Activated CD4-positive, CD25-positive, alpha-beta regulatory T cell (primary cell): ENCODE results near the gene MED12L.

Experiments used
- DNase-seq, 4 experiments: peaks; one replicate each; lab custom pipeline; 2025; lab: John Stamatoyannopoulos, UW

MED12L gene

DNA sequence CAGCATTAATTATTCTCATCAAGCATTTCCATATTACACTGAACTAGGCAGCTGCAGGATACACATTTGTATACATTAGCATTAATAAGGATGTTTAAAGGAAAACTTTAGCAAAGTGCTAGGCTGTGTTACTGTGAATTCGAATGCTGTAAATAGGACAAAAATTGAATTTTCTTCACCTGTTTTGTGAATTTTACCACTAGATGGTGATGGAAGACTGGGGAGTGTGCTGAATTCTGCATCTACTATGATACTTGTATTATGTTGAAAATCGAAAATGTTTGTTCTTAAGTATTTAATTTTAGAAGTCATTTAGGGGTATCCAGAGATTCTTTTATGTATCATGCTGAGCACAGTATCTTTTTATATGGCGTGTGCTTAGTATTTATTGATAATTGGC is 205.2 kb downstream of the MED12L start:
- no peak for DNase-seq

DNA sequence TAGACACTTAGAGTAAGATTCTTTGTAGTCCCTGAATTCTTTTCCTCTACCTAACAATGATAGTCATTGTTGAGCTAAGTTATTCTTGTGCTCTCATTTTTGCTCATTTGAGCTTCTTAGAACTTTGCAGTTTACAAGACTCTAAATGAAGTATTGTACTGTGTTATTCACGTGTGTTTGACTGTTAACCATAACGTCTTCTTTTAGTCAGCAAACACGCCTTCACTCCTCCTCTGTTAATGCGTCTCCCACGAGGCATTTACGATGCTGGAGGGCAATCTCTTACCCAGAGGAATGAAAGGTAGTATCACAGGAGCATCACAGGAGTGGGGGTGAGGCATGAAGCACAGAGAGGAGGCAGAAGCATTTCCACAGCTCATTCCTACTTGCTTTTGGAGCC is 207.7 kb downstream of the MED12L start:
- no peak for DNase-seq

DNA sequence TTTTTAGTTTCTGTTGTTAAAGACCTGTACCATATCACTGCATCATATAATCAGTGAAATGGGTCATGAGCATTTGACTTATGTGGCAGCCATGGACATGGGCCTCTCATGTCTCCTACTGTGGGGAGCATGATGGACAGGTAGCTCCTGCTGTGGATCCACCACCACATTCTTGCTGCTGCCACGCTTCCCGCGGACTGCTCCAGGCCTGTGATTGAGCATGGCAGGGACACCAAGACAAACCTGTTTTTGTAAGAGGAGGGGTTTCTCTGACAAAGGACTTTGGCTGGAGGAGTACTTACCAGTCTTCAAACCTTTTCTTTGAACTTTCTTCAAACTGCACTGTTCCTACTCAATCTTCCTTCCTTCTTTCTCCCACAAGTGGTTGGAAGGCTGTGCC is 210.8 kb downstream of the MED12L start:
- no peak for DNase-seq

DNA sequence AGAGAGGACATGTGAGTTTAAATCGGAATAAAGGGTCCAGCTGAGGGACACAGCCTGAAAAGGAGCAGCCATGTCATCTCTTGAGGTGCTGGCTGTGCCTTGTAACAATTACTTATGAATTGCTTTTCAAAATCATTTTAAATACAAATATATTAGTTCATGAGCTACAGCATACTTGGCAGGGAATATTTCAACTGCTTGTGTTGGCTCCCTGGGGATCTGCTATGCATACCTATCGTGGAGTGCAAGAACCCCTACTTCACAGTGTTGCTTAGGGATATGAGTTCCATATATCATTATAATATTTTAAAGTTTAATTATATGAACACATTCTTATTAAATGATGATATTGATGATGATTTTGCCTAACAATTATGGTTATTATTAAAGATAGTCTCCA is 212.0 kb downstream of the MED12L start:
- no peak for DNase-seq

DNA sequence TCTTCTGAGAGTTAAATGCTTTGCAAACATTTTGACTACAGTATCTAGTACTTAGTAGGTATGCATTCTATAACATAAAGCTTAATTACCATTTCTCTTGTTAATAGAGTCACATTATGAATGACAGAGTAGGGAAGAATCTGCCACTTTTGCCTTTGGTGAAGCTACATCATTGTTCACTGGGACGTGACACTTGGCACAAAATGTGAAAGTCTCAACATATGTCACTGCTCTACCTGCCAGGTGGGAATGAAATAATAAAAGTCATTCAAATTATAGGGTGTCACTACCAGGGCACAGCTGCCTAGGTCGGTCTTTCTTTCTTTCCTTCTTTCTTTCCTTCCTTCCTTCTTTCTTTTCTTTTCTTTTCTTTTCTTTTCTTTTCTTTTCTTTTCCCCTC is 213.5 kb downstream of the MED12L start:
- DNase-seq, result no peak

DNA sequence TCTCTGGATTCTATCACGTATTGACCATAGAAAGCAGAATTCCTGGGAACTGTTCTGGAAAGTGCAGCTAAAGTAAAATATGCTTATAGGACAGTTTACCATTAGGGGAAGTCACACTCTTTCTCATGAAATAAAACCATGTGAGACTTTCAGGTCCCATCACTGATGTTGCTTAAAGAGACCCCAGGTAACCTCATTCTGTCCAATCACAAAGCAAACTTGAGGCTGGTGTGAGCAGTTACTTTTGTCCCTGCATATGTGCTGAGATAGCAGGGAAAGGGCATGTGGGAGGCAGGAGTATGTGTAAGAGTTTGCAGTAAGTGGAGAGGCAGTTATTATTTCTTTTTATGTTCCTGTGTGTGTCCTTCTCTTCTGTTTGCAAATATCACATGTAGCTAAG is 215.1 kb downstream of the MED12L start:
- no peak for DNase-seq

DNA sequence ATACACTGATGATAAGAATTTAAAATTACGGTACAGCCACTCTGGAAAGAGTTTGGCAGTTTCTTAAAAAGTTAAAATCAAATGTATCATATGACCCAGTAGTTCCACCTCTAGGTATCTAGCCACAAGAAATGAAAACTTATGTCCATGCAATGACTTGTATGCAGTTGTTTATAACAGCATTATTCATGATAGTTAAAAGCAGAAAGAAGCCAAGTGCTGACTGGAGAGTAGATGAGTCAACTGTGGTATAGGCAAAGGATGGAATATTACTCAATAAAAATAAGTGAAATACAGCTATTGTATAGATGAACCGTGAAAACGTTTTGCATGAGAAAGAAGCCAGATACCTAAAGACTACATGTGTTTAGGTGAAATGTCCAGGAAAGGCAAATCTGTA is 216.3 kb downstream of the MED12L start:
- DNase-seq, result no peak

DNA sequence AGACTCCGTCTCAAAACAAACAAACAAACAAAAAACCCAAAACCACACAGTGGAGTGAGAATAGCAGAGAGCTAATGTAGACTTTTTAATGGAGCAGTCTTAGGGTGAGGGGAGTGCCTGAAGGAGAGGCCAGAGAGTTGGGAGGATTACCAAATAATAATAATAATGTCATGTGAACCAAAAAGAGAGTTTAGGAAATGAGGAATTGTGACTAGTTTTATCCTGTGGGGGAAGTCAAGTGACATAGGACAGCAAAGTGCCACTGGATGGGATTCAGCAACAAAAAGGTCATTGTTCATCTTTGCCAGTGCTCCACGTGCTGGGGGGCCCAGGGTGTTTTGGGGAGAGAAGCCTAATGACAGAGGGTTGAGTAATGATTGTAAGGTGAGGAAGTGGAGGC is 218.3 kb downstream of the MED12L start:
- DNase-seq, result no peak

DNA sequence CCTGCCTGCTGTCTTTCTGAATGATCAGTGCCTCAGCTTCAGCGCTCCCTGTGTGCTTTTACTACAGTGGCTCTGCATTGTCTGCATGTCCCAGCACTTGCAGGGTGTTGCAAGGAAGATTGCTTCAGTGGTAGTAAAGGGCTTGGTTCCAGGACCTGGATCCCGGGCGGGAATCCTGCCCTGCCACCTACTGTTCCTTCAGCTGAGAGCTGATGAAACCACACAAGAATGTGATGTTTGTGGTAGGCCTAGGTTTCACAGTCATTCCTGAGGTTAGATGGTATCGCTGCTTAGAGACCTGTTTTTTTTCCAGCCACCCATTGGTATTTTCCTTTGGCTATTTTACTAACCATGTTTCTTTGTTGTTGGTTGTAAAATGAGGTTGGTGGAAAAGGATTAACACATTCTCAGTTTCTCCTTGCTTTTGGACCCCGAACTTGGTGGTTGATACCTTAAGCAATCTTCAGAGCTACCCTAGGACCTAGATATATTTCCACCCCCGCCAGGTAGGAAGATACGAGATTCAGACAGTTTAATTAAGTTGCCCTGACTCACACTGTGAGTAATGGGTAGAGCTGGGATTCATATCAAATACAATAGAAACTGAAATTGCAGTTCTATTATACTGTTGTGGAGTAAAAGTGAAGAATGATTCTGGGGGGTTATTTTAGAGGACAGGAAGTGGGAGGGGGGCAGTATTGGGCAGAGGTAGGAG is 219.8 kb downstream of the MED12L start:
- no peak for DNase-seq

DNA sequence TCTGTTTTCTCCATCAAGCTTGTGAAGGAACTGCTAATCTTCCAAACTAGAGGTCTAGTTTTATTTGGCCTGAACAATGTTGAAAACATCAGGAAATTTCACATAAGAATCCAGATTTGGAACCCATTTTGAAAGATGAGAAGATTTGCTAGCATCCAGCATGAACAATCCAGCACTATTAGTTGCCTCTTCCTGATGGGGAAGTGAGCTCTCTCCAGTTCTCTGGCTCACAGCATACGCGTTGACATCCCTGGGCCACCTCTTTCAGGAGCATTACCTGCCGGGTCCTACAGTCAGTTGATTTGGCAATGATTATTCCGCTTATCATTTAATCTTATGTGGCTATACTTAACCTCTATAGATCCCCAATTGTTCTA is 220.3 kb downstream of the MED12L start:
- DNase-seq, result no peak

DNA sequence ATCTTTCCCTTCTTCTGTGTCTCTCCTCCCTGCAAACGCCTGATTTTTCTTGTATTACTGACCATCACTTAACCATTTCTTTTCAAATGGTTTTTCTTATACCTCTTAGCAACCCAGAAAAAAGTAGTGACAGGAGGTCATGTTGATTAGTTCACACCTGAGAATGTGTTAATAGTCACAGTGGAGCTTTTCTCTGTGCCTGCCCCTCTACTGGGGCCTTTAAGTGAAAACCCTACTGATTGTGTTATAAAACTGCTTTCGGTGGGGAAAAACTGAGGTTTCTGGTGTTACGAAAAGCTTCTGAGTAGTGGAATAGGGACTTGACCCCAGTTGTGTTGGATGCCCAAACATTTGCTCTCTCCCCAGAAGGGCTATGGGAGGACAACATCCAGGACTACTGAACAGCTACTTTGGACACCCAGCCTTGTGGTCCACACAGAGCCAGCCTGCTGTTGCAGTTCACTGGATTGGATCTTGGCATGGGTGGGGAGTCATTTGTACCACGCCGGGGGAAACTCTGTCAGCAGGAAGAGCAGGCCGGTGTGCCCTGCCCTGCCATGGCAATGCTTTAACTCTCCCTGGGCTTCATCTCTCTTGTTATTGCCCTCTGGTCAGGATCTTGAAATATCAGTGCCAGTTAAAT is 220.8 kb downstream of the MED12L start:
- DNase-seq, result no peak

DNA sequence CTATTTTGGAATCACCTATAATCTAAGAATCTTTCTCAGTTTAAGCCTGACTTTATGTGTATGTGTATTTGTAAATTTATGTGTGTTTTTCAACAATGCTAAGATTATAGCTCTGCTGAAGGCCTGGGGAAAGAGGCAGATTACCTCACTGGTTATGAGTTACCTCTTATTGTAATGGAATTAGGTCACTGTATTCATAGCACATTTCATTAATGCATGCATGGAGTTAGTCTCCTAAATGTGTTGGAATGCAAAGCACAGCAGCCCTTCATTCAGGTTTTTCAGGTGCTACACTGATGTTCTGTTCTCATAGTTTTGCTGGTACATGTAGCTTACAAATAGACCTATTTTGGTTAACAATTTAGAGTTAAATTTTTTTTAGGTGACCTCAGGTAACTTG is 221.7 kb downstream of the MED12L start:
- DNase-seq, result no peak

DNA sequence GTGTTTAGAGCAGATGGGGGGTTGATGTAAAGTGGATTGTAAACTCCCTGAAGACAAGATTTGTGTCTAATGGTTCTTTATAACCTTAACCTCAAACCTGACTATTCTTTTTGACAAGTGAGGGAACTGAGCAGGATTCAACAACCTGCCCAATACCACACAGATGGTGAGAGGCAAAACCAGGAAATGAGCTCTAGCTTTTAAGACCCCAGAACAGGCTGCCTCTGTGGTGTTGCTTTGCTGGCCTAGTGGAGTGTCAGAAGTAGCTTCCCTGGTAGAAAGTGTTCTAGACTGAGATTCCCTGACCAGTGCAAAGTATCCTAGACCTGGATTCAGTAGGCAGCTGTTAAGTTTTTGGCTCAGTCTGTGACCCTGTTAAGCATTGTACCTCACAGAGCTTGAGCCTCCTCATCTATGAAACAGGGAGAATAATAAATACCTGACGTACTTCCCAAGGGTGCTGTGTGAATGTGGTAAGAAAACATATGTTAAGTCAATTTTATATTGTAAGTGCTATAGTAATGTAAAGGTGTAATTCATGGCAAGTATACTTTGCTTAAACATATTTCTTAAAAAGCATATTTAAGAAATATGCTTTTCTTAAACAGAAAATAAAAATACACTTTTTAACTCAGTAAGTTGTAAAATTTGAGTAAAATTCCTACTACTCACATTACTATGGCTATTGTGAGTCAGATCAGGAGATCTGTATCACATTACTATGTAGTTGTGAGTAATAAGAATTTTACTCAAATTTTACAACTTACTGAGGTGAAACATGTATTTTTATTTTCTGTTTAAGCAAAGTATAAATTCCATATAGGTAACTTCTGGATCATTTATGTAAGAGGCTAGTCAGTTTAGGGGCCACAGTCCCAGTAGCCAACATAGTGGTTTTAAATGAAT is 222.4 kb downstream of the MED12L start:
- DNase-seq, result no peak

DNA sequence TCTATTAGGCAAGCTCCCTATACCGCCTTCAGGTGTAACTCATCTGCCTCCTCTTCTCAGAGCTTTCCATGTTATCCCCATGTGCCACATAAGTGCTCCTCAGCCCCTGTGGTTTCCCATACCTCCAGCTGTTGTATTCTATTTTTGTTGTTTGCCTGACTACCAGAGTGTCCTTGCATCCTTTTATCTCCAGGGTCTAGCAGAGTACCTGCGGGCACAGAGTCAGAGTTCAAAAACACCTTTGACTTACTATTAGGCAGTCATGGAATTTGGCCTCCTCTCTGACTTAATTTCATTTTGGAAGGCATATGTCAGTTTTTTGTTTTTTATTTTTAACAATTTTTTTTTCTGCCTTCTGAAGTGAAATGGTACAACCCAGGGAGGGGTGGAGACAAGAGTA is 224.1 kb downstream of the MED12L start:
- DNase-seq, result no peak

DNA sequence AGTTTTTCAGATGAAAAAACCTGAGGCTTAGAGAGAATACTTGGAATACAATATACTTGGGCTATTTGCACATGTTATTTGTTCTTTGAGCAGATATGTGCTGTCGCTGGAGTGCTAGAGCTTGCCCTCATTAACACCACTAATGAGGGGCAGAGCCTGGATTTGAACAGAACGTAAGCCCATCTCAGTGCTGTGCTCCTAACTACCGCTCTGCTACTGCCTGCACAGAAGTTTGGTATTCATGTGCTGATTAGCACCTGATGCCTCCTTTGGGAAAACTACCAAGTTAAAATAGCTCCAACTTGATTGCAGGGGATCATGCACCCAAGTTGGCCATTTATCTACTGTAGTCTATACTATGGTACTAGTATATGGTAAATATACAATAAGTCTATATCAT is 227.5 kb downstream of the MED12L start:
- DNase-seq, result no peak

DNA sequence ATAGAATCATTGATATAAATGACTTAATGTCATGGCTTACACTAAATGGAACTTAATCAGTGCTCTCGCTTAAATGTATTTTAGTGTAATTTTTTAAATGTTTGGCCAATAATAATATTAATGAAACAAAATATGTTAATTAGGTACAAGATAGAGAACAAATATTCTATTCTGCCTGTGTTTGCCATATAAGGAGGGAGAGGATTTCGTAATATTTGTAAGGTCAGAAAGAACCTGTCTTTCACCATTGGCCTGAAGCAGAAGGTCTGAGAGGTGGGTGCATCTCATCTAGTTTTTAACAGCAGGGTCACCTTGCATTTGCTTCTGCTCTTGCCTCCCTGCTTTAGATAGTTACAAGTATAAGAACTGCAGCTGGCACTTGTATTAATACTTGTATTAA is 228.7 kb downstream of the MED12L start:
- DNase-seq, result no peak

DNA sequence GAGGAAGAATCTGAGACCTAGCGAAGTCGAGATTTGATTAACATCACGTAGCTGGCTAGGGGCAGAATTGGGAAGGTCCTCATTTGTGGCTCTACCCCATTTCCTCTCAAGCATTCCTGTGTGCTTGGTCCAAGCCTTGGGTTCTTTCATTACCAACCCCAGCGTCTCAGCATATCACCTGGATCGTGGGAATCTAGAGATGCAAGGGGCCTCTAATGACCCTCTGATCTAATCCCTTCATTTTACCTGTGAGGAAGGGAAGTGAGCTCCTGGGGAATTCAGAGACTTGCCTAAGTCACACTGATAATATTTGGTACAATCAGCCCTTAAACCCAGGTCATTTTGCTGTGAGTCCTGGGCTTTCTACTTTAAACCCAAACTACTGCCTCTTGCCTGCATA is 229.1 kb downstream of the MED12L start:
- no peak for DNase-seq

DNA sequence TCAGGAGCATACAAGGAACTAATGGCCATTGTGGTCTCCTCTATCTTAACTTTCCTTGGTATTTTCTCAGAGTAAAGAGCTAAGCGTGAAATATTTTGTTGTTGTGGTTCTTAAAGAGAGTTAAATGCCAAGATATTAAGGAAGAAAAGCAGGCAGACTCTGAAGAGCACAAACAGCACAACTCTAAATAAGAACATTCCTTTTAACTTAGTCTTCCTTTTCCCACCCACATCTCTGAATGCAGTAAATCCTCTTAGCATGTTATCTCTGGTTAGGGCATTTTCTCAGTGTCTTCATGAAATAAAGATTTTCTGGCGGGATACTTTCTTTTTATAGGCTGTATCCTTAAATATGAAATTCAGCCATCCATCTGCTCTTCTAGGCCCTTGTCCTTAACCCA is 229.7 kb downstream of the MED12L start:
- no peak for DNase-seq

DNA sequence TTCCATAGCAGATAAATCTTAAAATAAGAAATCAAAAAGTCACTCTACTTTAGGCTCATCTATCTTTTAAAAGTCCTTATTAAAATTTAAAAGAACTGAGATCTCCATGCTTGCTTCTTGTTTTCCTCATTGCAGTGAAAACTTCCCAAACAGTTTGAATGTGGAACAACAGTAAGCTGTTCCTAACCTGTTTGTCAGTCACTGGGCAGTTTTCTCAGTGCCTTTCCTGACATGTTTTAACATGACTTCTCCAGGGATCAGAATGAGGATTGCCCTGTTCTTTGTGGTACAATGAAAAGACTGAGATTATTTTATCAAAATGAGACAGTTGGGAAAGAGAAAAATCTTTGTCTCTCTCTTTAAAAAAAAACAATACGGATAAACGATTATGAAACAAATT is 230.4 kb downstream of the MED12L start:
- no peak for DNase-seq

DNA sequence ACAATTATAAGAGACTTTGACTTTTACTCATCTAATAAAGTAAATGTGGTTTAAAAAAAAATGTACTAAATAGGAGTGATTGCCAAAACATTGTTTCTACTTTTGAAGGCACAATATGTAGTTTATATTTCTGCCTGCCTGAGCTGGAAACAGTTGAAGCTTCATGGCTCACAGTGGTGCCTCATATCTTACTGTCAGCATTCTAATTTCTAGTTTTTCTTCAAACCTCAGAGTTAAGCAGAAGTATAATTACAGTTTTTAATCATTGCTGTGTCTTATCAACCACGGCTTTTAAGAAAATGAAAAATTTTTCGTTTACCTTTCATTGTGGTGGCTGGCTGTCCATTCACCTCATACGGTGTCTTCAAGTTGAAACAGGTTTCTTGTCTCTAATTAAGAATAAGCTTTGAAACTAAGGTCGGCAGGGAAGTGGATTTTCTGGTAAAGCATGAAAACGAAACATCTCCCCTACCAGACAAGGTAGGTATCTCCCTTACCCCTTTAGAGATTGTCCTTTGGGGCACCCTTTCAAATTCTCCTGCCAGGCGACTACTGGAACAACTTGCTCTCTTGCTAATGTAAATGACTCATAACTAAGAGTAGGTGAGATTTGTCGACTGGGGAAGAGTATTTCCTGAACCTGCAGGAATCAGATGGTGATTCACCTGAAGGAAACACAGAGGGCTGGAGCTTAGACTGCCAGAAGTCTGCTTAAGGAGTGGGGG is 231.0 kb downstream of the MED12L start, which contains the start of gene GPR87:
Gene GPR87 (minus strand): TSS at position 554 of the 725 bp plus-strand sequence. CDS start 16,720 bp downstream, outside the sequence.
- DNase-seq, result no peak

DNA sequence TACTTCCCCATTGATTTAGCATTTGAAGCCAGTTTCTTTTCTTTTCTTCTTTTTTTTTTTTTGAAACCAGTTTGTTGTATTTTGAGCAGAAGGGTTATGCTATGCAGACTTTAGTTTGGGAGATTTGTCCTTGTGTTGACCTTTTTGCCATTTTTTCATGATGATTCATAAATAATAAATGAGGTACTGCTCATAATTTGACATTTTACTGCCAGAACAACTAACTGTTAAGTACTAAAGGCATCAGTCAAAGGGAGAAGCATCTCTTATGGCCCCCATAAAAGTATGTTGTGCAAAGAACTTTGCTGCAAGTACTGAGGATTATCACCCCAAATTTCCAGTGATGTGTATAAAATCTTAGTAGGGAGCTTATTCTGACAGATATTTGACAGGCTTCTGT is 232.8 kb downstream of the MED12L start:
- DNase-seq, result no peak

DNA sequence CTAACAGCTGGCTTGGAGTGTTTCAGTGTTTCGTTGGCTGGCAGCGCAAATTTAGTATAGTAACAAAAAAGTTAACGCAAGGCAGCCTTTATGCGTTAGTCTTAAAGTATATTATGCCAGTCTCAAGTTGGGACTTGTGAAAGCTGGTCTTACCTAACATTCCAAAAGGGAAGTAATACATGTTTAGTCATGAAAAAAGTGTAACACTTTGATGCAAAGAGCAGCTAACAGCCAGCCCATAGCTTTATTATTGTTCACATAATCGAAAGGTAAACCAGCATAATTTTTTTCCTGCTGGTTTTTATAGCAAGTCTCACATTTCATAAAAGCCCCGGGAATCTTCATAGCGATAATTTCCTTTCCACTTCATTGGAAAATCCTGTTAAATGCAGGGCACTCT is 233.5 kb downstream of the MED12L start:
- no peak for DNase-seq
